GM12892 (cell line): ENCODE data around the gene GLUL.

Source experiments
- POLR2A ChIP-seq: IDR thresholded peaks from 2 replicates; pipeline ENCODE4 v1.6.1; 2011; ENCODE audit warnings: low read depth, low read length, control low read depth
- POLR2AphosphoS5 ChIP-seq: IDR thresholded peaks from 2 replicates; pipeline ENCODE4 v1.6.1; 2011; ENCODE audit warnings: low read depth, low read length, control low read depth
- TAF1 ChIP-seq: IDR thresholded peaks from 2 replicates; pipeline ENCODE4 v1.6.1; 2011; ENCODE audit warnings: low read depth, mild to moderate bottlenecking, control low read depth, low read length, borderline replicate concordance

DNA sequence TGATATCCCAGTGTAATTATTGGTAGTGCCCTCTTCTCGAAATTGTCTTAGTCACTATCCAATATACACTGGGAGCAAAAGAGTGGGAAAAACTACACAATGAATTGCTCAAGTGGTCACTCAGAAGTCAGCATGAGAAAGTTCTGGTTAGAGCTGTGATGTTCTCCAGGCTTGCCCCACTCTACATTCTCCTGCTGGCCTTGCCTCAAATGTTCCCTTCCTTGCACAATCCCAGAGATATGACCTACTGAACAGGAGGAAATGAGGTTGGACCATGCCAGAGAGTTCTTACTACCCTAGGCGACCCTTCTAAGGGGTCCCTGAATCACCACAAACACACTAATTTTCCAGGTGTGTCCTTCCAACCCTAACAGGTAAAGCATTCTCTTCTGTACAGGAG lies 40.8 kb downstream of the GLUL start:
- TF ChIP-seq POLR2A: no peak
- TF ChIP-seq TAF1: no peak
- no peak for TF ChIP-seq POLR2AphosphoS5
